Stimulated activated CD8-positive, alpha-beta memory T cell treated with anti-CD3 and anti-CD28 coated beads, Interleukin-12 subunit alpha, Interleukin-12 subunit beta, amount 100 ng/mL, for 1 hour (primary cell): ENCODE measurements around the gene PRDM12.

Experiments
- DNase-seq: peaks from one replicate; pipeline ENCODE4 v3.0.0-alpha.2; 2020; ENCODE audit warnings: low read depth

Gene PRDM12

DNA sequence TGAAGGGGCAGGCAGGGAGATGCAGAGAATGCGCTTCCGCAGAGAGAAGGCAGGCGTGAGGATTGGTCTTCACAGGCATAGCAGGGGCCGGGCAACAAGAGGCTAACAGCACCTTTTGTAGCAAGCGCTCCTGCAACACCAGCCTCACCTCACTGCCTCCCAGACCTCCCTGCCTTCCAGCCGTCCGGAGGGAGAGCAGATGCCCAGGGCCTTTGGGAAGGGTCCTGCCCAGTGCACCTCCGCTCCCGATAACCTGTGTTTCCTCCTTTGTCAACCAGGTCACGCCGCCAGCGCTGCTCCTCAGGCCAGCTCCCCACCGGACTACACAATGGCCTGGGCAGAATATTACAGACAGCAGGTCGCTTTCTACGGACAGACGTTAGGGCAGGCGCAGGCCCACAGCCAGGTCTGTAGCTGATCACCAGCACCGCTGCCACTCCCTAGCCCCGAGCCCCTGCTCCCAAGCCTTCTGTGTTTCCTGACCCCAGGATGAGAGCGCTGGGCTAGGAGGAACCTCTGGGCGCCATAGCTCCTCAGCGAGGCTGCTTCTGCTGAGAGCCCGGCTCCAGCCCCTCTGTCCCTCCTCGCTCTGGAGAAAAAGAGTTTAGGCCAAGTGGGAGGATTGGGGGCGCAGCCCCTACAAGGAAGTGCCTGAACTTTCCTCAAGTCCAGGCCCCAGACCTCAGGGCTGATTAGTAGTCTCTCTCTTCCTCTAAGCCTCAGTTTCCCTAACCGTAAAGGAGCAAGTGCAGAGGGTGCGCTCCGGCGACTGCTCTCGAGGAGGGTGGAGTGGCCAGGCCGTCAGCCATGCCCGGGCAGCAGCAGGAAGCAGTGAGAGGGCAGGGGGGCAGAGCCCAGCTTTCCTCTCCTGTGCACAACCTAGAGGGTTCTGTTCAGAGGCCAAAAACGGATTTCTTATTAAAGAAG, 28.4 kb upstream of the PRDM12 start:
- no peak for DNase-seq

DNA sequence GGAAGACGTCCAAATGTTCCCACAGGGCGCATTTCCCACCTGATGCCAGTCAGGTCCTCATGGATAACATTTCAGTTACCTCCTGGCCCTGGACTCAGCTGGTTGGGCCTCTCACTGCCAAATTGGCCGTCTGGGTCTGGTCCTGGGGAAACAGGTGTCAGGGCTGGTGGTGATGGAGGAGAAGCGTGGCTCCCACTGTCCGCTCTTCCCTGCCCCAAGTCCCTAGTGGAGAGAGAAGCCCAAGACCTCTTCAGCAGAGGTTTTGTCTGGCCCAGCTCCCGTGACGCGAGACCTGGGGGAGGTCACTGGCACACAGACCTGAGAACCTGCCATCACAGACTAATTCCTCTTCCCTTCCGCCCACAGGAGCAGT, 27.8 kb upstream of the PRDM12 start:
- no peak for DNase-seq

DNA sequence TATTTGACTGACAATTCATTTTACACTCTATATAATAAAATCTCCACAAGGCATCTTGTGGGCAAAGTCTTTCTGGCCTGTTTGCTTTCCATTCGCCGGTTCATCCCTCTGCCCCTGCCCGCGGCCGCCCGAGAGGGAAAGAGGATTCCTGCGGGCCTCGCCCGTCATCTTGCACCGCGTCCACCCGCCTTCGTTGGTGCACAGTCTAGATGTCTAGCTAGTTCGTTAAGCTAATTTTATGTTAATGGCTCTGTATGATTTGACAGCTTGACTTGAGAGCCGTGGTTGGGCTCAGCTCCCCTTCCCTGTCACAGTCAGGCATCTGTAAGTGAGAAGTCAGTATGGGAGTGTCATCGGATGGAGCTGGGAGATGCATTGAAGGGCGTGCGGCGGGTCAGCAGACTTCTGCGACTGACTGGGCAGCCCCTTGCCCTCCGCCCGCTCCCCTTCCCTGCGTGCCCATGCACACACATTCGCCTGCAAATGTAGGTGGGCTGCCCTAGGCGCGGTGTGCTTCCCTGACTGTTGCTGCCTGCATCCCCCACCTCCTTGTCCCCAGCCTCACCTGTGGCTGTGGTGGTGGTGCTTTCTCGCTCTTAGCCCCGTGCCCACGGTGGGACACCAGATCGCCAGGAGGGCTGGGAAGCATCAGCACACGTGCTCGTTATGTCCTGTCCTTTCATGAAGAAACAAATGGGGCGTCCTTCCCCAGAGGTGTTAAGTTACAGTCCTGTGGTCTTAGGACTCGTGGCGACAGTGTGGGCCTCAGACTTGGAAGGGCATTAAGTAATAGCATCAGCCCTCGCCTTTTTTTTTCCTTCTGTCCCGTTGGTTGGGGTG, 25.9 kb upstream of the PRDM12 start:
- no peak for DNase-seq

GRCh38 chr9:130639124-130639765, 25.1 kb upstream of the PRDM12 start:
- no peak for DNase-seq

DNA sequence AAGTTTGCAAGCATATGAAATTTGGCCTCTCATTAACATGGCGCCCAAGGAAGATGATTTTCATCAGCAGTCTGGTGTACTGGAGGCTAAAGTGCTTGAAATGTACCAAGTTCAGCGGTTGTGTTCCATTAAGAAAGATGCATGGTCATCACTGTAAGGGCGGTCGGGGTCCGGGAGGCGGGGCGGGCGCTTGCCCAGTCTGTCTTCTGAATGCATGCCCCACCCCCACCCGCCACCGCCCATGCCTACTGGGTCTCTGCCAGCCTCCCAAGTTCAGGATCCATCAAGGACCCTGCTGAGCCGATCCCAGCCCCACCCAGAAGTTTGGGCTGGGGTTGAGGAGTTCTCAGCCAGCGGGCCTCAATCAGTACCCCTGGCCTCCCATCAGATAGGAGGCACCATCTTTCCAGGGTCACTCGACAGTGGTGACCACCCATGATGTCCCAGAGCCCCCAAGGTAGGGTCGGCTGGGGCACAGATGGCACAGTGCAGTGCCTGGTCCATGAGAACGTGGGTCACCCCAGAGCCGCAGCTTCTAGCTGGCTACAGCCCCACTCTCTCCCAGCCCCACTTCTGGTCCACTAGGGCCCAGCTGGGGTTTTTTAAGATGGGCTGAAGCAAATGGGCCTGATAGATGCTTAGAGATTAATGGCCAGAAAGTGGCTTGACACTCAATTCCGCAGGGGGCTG, 24.4 kb upstream of the PRDM12 start:
- no peak for DNase-seq

DNA sequence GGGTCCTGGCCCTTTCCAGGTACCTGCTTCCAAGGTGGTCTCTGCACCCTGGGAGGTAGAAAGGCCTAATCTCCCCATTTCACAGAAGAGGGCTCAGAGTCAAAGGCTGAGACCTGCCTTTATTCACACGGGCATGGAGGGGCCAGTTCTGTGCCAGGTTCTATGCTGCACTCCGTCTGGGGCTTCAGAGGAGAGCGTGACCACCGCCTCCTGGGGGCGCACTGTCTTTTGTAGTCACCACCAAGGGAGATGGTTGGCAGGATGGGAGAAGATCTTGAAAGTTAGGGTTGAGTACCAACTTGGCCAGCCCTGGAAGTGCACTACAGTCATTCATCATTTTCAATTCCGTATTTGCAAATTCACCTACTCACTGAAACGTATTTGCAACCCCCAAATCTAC, 23.7 kb upstream of the PRDM12 start:
- DNase-seq: no peak

DNA sequence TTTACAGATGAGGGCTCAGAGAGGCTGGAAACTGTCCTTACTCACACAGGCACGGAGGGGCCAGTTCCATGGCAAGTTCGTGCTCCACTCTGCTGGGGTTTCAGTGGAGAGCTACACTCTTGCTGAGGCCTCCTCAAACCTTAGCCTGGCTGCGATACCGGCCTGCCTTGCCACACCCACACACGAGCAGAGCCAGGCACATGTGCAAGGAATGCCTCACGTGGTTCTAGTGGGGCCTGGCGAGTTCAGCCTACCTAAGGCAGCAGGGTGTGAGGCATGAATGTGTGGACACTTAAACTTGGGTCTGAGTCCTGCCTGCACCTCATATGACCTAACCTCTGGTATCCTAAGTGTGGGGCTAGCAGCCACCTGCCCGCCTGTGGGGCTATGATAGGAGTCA, 21.5 kb upstream of the PRDM12 start:
- DNase-seq: no peak

GRCh38 chr9:130651221-130651620, 13.2 kb upstream of the PRDM12 start:
- DNase-seq: no peak

- no peak for DNase-seq
Observed at GRCh38 chr9:130651752-130652151, 12.6 kb upstream of the PRDM12 start.

DNA sequence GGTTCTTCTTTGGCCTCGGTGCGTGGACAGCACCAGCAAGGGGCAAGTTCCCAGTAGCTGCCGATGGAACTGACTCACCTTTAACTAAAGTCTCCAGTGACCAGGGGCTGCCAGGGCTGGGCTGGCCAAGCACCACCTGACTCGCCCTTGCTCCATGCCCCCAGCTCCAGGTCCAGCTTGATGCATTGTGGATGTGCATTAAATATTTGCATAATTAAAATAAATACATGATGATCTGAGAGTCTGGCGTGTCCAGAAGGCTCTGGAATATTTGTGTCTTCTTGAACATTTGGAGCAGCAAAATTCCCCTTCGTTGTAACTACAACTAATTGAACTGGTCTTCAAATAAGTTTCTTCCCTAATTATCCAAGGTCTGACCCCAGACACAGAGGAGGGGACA, 9.5 kb upstream of the PRDM12 start:
- DNase-seq: no peak

GRCh38 chr9:130658893-130659698, 5.3 kb upstream of the PRDM12 start:
- no peak for DNase-seq

- DNase-seq: no peak
Observed at GRCh38 chr9:130659699-130660248, 4.6 kb upstream of the PRDM12 start.

GRCh38 chr9:130660326-130660682, 4.1 kb upstream of the PRDM12 start:
- DNase-seq: no peak

GRCh38 chr9:130660683-130661450, 3.5 kb upstream of the PRDM12 start:
- no peak for DNase-seq

- no peak for DNase-seq
Observed at GRCh38 chr9:130661451-130662098, 2.8 kb upstream of the PRDM12 start.

DNA sequence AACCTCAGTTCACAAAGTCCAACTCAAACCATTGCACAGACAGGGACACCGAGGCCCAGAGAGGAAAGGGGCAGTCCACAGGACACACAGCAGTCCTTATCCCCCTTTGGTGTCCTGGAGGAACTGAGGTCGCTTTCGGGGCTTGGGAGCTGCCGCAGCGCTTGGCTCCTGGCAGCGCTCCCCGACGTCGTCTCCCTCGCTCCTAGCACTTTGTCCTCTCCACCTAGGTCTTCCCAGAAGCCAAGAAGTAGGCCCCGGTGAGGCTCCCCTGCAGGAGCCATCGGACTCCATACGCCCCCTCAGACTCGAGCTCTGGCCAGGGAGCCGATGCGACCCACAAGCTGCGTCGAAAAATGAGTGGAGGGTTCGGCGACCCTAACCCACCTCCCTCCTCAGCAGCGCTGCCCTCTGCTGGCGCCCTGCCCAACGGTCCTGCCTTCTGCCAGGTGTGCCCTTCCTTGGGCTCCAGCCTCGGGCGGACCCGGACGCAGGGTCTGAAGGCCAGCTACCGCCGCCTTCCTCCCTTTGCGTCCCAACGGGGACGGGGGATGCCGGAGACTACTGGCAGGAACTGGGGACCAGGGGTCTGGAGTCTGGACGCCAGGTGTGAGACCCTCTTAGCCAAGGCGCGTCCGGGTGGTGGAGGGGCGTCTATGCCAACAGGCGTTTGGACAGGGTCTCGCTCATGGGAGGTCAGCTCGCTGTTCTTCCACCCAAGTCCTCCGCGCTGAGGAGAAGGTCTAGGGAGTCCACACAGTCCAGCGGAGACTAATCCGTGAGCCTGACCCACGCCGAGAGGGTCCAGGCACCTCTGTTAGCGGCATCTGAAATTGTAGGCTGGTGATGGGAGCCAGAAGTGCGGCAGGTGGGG, 2.1 kb upstream of the PRDM12 start:
- no peak for DNase-seq

DNA sequence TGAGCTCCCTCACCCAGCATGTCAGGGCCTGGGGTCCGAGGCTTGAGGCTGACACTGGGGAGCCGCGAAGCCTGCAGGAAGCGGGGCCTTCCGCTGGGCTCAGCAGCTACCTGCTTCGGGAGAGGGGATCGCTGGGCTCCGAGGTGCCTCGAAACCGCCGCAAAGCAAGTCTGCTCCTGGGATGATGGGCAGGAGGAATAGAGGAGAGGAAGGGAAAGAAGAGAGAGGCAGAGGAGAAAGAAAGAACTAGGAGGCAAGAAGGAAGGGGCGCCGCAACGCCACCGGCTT, 1.5 kb upstream of the PRDM12 start:
- DNase-seq: no peak

DNA sequence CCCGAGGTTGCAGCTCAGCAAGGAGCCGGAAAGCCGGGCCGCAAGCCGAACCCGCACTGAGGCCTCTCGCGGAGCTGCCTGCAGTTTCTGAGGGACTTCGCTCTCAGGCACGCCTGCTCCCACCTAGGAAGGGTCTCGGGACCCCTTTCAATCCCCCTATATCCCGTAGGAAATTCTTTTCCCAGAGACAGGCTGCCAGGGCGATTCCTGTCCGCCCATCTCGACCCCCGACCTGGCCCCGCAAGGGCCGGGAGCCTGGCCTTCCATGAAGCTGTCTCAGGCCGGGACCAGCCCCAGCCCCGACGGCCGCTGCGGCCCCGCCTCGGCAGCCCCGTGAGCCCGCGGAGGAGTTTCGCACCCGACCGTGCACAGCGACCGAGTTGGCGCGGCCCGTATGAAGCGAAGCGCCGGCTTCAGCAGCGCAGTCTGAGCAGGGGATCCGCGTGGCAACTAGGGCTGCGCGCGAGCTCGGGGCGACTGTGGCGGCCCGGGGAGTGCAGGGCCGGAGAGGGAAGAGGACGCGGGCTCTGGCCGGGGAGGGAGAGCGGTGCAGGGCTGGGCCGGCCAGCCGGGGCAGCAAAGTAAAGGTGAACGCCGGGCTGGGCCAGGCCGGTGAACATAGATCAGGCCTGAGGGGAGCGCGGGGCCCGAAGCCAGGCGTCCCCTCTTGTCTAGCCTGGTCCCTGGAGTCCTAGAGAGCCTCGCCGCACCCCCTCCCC, 977 bp upstream of the PRDM12 start:
- DNase-seq: no peak

DNA sequence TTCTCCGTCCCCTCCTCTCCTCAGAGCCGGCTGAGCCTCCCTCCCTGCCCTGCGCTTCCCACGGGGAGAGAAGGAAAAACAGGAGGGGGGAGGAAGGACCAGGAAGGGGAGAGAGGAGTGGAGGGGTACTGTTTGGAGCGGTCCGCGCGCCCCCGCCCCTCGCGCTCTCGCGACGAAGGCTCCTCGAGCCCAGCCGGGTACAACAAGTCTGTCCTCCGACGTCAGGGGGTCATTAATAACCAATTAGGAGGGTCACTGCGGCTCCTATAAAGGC, 480 bp upstream of the PRDM12 start:
- no peak for DNase-seq
